ENCODE results near the gene AGAP3.

GRCh38 chr7:151124899-151125399 is 38.7 kb downstream of the AGAP3 start:
- TF ChIP-seq REST (IDR thresholded peaks at IDR 0.05; ENCODE audit: insufficient read depth in 1 of 2, low read depth in 2 of 2, low read length in 2 of 2) = no peak
- TF ChIP-seq SIN3A (IDR thresholded peaks at IDR 0.05; ENCODE audit: borderline replicate concordance, insufficient read depth, low read length) = no peak
- no peak for TF ChIP-seq TAF1 (IDR thresholded peaks at IDR 0.05; ENCODE audit: borderline replicate concordance, insufficient read depth, low read length)

Measured in PFSK-1 (cell line).